ENCODE results near the gene CRX. TPM values are rescaled to one million over a fixed set of nuclear protein-coding genes. Genes with fewer than 3 reads are reported as not detected.

The CRX gene
- total and polyA plus RNA-seq, 2 of the 13 experiments (the other 11 are each of a cell fraction or from before 2014, with no cell fraction given) = not detected

GRCh38 chr19:47819858-47820257 lies 1.9 kb upstream of the CRX start:
- Histone ChIP-seq H3K27me3 (ENCODE audit: control insufficient read depth in 1 of 2, insufficient read depth in 2 of 2, low read length in 2 of 2) (peaks cover 2 to 26% of the 10 kb centered on the region in 2 experiments; a peak in 3 of 5 replicates), H3K9ac (ENCODE audit: insufficient read depth, low read depth, low read length) (no peak overlapping the region), H3K79me2 (ENCODE audit: insufficient read depth, low read length) (no peaks in the 10 kb centered on the region), H3K36me3 (replicated peaks in 1 of 2; ENCODE audit: control insufficient read depth in 1 of 2, insufficient read depth in 2 of 2, low read length in 2 of 2) (no peaks in the 10 kb centered on the region), H3K27ac (ENCODE audit: extremely low read length, insufficient read depth, low read length) (no peak overlapping the region), H2AFZ (ENCODE audit: low read length) (no peak overlapping the region), H4K20me1 (ENCODE audit: insufficient read depth, low read length) (no peaks in the 10 kb centered on the region), H3K9me3 (ENCODE audit: low read length) (no peaks in the 10 kb centered on the region), H3K4me3 (replicated peaks in 1 of 3; ENCODE audit: insufficient read depth in 1 of 3, low read depth in 2 of 3, low read length in 3 of 3) (no peak overlapping the region), H3K4me1 (ENCODE audit: insufficient read depth, low read length) (peaks cover 13% of the 10 kb centered on the region; the same call in 1 of the 2 replicates), H3K4me2 (ENCODE audit: low read depth, low read length) (no peak overlapping the region; the same call in 1 of the 2 replicates)
- CTCF ChIA-PET (ENCODE audit: low intra/inter-chr PET ratio, low total read pairs) = no interaction called here
- no peak for FAIRE-seq
- in situ Hi-C loops (cut with HindIII; ENCODE audit: extremely low pct_ligation_motif_present, low pct_unique_long_range_greater_than_20kb) (no loop called here), intact Hi-C loops (cut with micrococcal nuclease; ENCODE audit: unreplicated experiment) (no loop called here)
- POLR2A ChIA-PET = no interaction called here
- no TSS peak for BruUV-seq (replicated peaks)
- no peak for DNase-seq (ENCODE audit: low spot score)
- no peak for TF ChIP-seq ZEB1 (IDR thresholded peaks at IDR 0.05; ENCODE audit: insufficient replicate concordance, low read depth)
- TF ChIP-seq FOXJ3 (CRISPR knock-in tag; IDR thresholded peaks at IDR 0.05; ENCODE audit: borderline replicate concordance) = no peak
- no peak for TF ChIP-seq TEAD2 (CRISPR knock-in tag; IDR thresholded peaks at IDR 0.05)
- no peak for TF ChIP-seq ZSCAN21 (CRISPR knock-in tag; IDR thresholded peaks at IDR 0.05; ENCODE audit: borderline replicate concordance)
- no peak for TF ChIP-seq ARNTL (CRISPR knock-in tag; IDR thresholded peaks at IDR 0.05)
- no peak for TF ChIP-seq JARID2 (CRISPR knock-in tag; IDR thresholded peaks at IDR 0.05; ENCODE audit: insufficient replicate concordance)
- no peak for TF ChIP-seq ZBTB14 (CRISPR knock-in tag; IDR thresholded peaks at IDR 0.05)
- TF ChIP-seq CENPBD1 (CRISPR knock-in tag; IDR thresholded peaks at IDR 0.05; ENCODE audit: borderline replicate concordance, low read depth) = no peak
- TF ChIP-seq POGK (CRISPR knock-in tag; conservative IDR thresholded peaks at IDR 0.05) = no peak
- TF ChIP-seq, protein P1, sequence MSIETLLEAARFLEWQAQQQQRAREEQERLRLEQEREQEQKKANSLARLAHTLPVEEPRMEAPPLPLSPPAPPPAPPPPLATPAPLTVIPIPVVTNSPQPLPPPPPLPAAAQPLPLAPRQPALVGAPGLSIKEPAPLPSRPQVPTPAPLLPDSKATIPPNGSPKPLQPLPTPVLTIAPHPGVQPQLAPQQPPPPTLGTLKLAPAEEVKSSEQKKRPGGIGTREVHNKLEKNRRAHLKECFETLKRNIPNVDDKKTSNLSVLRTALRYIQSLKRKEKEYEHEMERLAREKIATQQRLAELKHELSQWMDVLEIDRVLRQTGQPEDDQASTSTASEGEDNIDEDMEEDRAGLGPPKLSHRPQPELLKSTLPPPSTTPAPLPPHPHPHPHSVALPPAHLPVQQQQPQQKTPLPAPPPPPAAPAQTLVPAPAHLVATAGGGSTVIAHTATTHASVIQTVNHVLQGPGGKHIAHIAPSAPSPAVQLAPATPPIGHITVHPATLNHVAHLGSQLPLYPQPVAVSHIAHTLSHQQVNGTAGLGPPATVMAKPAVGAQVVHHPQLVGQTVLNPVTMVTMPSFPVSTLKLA (IDR thresholded peaks at IDR 0.05) = no peak
- TF ChIP-seq FOXP1 (IDR thresholded peaks at IDR 0.05) = no peak
- TF ChIP-seq FOXP1 (CRISPR knock-in tag; IDR thresholded peaks at IDR 0.05) = no peak
- no peak for TF ChIP-seq ZNF383 (CRISPR knock-in tag; IDR thresholded peaks at IDR 0.05; ENCODE audit: borderline replicate concordance)
- no peak for ATAC-seq
- WGBS (ENCODE audit: low lambda C conversion rate) = 11% methylated on average over 10 of the region's 10 CpGs

Data from HepG2 (cell line).